Heart left ventricle (tissue), 13 donors: ENCODE results near the gene VIT.

Experiments used
- CTCF ChIP-seq, 12 donors: fragments of 200-600 bp; sonication (generic) in 4 of 12; IDR thresholded peaks; one replicate each; pipeline versions ENCODE4 v1.5.0 to v1.8.0; 2018 to 2022; ENCODE audit warnings: antibody characterized with exemption in 12 of 12, mild to moderate bottlenecking in 5 of 12
- POLR2A ChIP-seq, 2 donors: fragments of 450-650 bp; IDR thresholded peaks; one replicate each; pipeline ENCODE4 v1.6.1; 2017; ENCODE audit warnings: antibody characterized with exemption in 2 of 2, mild to moderate bottlenecking in 2 of 2, moderate library complexity in 2 of 2
- donor health status: ischemic (EF 13 %, LVEDD 7.1; RV severe dilation, severe dysfunction).
- donor health status: DM: no; HTN: yes; CAD: no.
- donor health status: DM: no; HTN: no; CAD: no.
- donor health status: ischemic (EF 25% LVEDD 6.9; RV normal size, moderate dysfunction).
- donor health status: ischemic (EF 25% LVEDD 5.7; RV mildly dilated, moderate dysfunction).
- donor health status: ischemic (EF 35%, LVEDD 5.7; RV mildly dilated, moderate dysfunction).
- donor health status: nonischemic (EF 11% LVEDD 7.7; RV severe dilation, severe dysfunction).
- donor health status: DM: yes; HTN: yes; CAD: no.
- donor health status: PGD.
- donor health status: ischemic (EF 29% LVEDD 5.4; RV normal size, mild dysfunction).
- donor health status: nonischemic (EF 23%, LVEDD 6.1; RV moderate dilation, normal function).

- TF ChIP-seq CTCF (IDR thresholded peaks at IDR 0.05) (no peak), POLR2A (IDR thresholded peaks at IDR 0.05) (no peak)
Measured at GRCh38 chr2:36705326-36706020, 9.0 kb downstream of the VIT start.
